CD4-positive, alpha-beta T cell treated with Interleukin-17A for 4 hours (primary cell): ENCODE data around the gene LMAN1L.
"Not testable (repeated sequence)": the region's sequence is repeated elsewhere in the genome, so short reads cannot be mapped to it uniquely, and the experiment has no call there.

ENCODE experiments used
- DNase-seq: peaks from one replicate; pipeline ENCODE4 v3.0.0-alpha.2; 2020; ENCODE audit warnings: mixed read lengths

Gene LMAN1L

GRCh38 chr15:74782259-74783071 is 30.2 kb upstream of the LMAN1L start:
- DNase-seq, result peak; percentile 83

GRCh38 chr15:74783072-74783807 is 29.4 kb upstream of the LMAN1L start:
- DNase-seq, result peak; percentile 35

- DNase-seq, result no peak
These were observed 28.8 kb upstream of the LMAN1L start for GRCh38 chr15:74783808-74784175.

GRCh38 chr15:74784426-74785193 is 28.0 kb upstream of the LMAN1L start:
- DNase-seq, result no peak

GRCh38 chr15:74785194-74786032 is 27.2 kb upstream of the LMAN1L start:
- peak; percentile 53 for DNase-seq

- not testable (repeated sequence) for DNase-seq
These were observed 26.6 kb upstream of the LMAN1L start for GRCh38 chr15:74786081-74786480.

- peak; percentile 19 for DNase-seq
These were observed 26.0 kb upstream of the LMAN1L start for GRCh38 chr15:74786551-74787165.

- peak; percentile 88 for DNase-seq
These were observed 25.2 kb upstream of the LMAN1L start for GRCh38 chr15:74787251-74788041.

- peak; percentile 7 for DNase-seq
These were observed 24.5 kb upstream of the LMAN1L start for GRCh38 chr15:74788042-74788682.

GRCh38 chr15:74788683-74789151 is 23.9 kb upstream of the LMAN1L start:
- peak; percentile 73 for DNase-seq

GRCh38 chr15:74789171-74789631 is 23.4 kb upstream of the LMAN1L start:
- DNase-seq, result peak; percentile 61

GRCh38 chr15:74789741-74790079 is 22.9 kb upstream of the LMAN1L start:
- DNase-seq, result no peak

- peak; percentile 63 for DNase-seq
These were observed 22.3 kb upstream of the LMAN1L start for GRCh38 chr15:74790080-74790916.

- DNase-seq, result no peak
These were observed 21.6 kb upstream of the LMAN1L start for GRCh38 chr15:74791007-74791406.

GRCh38 chr15:74791667-74792066 is 21.0 kb upstream of the LMAN1L start:
- DNase-seq, result no peak

- DNase-seq, result peak; percentile 38
These were observed 20.2 kb upstream of the LMAN1L start for GRCh38 chr15:74792227-74793016.

- DNase-seq, result peak; percentile 87
These were observed 19.3 kb upstream of the LMAN1L start for GRCh38 chr15:74793135-74794028.
